Activated CD4-positive, alpha-beta T cell treated with anti-CD3 and anti-CD28 coated beads, Interleukin-2, amount 50 U/mL, for 16 hours (primary cell): ENCODE results near the gene LHCGR.
"Not testable (repeated sequence)": the region's sequence is repeated elsewhere in the genome, so short reads cannot be mapped to it uniquely, and the experiment has no call there.

Source experiments
- DNase-seq: peaks from one replicate; pipeline ENCODE4 v3.0.0-alpha.2; 2020

The LHCGR gene

GRCh38 chr2:48707466-48707865 is 48.1 kb downstream of the LHCGR start:
- DNase-seq: no peak

DNA sequence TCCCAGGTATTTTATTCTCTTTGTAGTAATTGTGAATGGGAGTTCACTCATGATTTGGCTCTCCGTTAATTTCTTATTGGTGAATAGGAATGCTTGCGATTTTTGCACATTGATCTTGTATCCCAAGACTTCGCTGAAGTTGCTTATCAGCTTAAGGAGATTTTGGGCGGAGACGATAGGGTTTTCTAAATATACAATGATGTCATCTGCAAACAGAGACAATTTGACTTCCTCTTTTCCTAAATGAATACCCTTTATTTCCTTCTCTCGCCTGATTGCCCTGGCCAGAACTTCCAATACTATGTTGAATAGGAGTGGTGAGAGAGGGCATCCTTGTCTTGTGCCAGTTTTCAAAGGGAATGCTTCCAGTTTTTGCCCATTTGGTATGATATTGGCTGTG is 51.9 kb downstream of the LHCGR start:
- DNase-seq: not testable (repeated sequence)

GRCh38 chr2:48699348-48699930 is 56.1 kb downstream of the LHCGR start:
- no peak for DNase-seq

DNA sequence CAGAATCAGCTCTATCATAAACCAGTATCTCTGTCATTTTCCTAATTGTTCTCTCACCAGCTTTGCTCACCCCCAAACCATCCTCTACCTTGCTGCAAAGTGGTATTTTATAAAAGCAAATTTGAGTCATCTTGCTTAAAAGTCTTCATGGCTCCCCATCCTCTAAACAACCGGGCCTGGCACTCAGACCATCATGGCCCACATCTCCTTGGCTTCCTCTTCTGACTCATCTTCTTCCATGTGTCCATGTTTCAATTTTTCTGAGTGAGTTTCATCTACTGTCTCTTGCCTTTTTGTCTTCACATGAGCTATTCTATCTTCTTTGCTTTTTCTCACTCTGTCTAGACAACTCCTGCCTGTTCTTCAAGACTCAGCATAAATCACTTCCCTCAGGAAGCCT is 58.6 kb downstream of the LHCGR start:
- DNase-seq: no peak

DNA sequence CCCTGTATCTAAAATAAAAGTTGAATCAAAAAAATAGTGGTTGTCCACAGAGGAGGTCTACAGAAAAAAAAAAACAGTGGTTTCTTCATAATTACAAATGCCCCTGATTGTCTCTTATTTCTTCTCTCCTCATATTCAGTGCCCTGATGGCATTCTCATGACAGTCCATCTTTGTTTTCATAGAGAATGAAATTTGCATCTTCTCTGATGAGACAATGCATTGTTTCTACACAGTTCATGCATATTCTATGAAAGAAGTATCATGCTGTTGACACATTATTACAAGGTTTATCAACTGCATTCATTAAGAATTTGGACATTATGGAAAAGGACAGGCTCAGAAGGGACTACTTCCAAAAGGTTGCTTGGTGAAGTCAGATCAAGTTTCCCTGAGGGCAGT is 59.5 kb downstream of the LHCGR start:
- DNase-seq: no peak

DNA sequence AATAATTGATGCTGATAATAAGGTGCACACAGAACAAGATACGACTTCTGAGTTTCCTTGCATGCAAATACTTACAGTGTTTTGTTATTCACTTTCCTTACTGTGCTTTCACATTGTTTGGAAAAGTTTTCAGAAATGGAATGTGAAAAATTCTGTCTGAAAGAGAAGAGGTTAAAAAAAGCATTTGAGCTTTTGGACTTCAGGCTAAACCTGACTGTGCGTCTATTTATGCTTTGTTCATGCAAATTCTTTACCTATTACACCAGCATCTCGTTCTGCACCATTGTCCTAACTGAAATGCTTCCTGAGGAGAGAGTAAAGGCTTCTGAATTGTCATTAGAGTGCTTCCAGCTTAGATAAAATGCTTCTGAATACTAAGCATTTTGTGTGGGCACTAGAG is 61.4 kb downstream of the LHCGR start:
- no peak for DNase-seq

DNA sequence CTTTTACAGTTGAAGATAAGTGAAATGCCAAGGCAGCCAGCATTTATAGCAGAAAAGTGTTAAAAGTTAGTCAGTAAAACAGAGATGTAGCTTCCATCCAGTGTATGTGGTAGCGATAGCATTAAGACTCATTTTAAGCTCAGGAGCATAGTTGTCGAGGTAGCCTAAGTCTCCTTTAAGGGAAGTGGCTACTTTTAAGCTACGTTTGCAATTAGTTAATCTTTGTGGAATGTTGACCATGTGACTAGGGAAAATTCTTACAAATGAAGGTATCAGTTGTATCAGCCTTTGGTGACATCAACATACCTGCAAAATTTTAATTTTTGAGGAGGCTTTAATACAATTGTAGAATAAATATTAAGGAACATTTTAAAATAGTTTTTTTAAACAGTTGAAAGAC is 61.9 kb downstream of the LHCGR start:
- DNase-seq: no peak

GRCh38 chr2:48693066-48693465 is 62.5 kb downstream of the LHCGR start:
- DNase-seq: no peak

DNA sequence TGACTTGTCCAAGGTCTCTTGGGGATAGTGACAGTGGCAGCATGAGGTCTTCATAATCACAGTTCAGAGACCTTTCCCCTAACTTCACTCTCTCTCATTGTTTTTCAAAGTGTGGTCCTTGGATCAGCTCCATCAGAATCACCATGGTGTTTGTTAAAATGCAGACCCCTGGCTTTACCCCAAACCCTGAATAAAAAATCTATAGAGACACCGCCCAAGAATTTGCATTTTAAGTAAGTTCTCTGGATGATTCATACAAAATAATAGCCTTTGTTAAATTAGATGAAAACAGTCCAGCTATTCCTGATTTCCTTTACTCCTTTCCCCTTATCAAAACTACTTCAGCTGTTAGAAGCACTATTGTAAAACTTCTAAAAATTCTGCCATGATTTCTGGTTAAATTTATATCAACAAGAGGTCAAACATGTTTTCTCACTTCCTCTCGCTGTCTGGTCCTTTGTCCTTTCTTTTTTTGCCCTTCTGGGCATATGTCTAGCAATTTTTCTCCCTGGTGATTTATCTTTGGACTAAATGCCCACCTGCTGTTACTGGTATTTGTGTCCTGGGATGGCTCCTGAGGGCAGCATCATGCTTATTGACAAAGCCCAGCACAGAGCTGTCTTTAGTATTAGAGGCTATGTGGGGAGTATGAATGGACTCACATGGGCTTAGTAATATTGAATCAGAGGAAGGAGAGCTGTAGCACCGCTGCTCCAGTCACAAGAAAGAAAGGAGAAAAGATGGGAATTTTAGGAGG is 63.4 kb downstream of the LHCGR start:
- no peak for DNase-seq

GRCh38 chr2:48685126-48685525 is 70.4 kb downstream of the LHCGR start:
- DNase-seq: no peak

DNA sequence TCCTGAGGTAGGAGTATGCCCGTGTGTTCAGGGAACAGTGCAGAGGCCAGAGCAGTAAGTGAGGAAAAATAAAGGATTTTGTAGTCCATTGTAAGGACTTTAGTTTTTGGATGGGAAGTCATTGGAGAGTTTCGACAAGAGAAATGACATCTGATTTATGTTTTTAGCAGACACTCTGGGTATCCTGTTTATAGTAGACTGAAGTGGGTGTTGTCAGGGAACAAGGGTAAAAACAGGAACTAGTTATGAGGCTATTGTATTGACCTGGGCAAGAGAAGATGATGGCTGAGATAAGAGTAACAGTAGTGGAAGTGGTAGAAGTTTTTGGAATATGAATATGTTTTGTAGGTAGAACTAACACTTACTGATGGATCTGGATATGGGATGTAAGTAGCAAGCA is 78.1 kb downstream of the LHCGR start:
- DNase-seq: no peak

DNA sequence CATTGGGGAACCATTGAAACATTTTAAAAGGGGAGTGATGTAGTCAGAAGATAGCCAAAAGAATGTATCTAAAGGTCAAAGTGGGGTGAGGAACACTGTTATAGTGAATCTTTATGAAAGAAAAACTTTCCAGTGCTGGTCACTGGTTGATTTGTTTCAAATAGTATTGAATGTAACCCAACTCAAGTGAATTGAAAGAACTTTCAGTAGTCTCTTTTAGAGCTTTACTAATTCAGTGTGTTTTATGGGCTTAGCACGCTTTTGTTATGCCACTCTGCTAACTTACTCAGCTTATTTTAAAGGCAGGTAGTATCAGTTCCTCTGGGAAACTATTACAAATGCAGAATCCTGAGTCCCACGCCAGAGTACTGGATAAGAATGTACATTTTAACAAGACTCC is 80.6 kb downstream of the LHCGR start:
- no peak for DNase-seq

DNA sequence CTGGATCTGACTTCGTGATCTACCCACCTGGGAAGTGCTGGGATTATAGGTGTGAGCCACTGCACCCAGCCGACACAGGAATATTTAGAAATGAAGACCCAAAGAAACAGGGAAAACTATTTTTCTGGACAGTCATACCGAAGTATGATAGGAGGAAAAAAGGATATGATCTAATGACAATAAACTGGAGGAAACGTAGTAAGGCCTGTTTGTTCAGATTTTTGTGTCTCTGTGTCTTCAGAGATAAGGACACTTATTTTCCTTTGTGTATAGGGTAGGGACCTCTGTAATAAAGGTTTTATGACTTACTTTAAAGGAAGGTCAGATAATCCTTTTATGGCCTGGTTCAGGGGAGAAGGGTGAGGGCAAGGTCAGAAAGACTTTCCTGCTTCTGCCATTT is 81.9 kb downstream of the LHCGR start:
- DNase-seq: no peak

DNA sequence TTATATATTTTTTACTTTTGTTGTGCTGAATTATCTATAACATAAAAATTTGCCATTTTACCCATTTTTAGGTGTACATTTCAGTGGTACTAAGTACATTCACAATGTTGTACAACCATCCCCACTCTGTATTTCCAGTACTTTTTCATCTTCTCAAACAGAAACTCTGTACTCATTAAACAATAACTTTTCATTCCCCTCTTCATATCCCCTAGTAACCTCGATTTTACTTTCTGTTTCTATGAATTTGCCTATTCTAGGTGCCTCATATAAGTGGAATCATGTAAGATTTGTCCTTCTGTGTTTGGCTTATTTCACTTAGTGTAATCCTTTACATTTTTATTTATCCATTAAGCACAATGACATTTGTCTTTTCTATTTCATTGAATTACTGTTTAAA is 86.5 kb downstream of the LHCGR start:
- DNase-seq: no peak

DNA sequence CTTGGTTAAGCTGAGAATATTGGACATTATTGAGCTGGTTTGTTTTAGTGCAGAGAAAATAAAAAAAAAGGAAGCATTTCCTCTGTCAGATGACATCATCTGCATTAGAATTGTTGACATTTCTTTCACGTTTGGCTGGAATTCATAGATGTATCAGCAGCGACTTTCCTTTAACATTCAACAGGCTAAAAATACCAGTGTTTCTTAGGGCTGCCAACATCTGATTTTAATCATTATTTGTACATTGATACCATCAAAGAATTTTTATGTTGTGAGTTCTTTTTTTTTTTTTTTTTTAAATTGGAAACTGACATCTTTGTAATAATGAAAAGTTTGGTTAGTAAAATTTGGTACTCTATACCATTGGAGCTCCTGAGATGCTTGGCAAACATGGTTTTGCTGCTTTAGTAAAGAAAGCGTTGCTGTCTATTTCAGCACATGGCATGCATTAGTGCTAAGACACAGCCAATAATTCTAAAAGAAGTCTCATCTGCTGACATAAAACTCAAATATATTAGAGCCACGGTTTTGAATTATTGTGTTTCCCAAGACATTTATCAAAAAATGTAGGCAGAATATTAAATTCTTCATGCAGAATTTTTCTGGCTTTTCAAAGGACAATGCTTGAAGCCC is 104.2 kb downstream of the LHCGR start:
- no peak for DNase-seq

DNA sequence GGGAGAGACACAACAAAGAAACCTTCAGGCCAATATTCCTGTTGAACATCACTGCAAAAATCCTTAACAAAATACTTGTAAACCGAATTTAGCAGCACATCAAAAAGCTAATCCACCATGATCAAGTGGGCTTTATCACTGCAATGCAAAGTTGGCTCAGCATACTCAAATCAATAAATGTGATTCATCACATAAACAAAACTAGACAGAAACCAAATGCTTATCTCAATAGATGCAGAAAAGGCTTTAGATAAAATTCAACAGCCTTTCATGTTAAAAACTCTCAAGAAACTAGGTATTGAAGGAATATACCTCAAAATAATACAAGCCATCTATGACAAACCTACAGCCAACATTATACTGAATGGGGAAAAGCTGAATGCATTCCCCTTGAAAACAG is 117.3 kb downstream of the LHCGR start:
- no peak for DNase-seq
